B cell (primary cell): ENCODE results near the gene WDR35. TPM values are rescaled to one million over a fixed set of nuclear protein-coding genes. Genes with fewer than 3 reads are reported as not detected.

Source experiments
- ATAC-seq: fragments of 200-7000 bp; cut with Tn5 transposase; one replicate; pipeline ENCODE4 v1.10.0; 2021; ENCODE audit warnings: low read depth, mild to moderate bottlenecking, moderate number of reproducible peaks, moderate library complexity
- CTCF ChIA-PET: fragments of 350-600 bp; sonication (Branson Sonifier 250); formaldehyde crosslinking; loops from one replicate; lab custom pipeline; 2021; ENCODE audit warnings: antibody characterized with exemption, inconsistent platforms; lab: Charles Lee
- POLR2A ChIA-PET: fragments of 350-600 bp; sonication (Branson Sonifier 250); formaldehyde crosslinking; loops from one replicate; lab custom pipeline; 2021; ENCODE audit warnings: antibody characterized with exemption; lab: Charles Lee
- DNase-seq: peaks from one replicate; pipeline ENCODE4 v3.0.0; 2013
- H2AFZ ChIP-seq: 2 replicates; pipeline ENCODE4 v1.6.1; 2012; ENCODE audit warnings: mild to moderate bottlenecking, low read depth, low read length; ENCODE audit not compliant: insufficient read depth, poor library complexity, severe bottlenecking
- H3K27ac ChIP-seq, 2 donors: 1 replicate in 1 of 2; 2 replicates in 1 of 2; pipeline ENCODE4 v1.5.1; 2012 to 2013; ENCODE audit warnings: low read length in 2 of 2, mild to moderate bottlenecking in 2 of 2, moderate library complexity in 1 of 2
- H3K27me3 ChIP-seq, 4 experiments: fragments of 200-600 bp in 1 of 4; sonication (generic) in 1 of 4; replicated peaks in 1 of 4; 1 replicate in 2 of 4; 2 replicates in 2 of 4; pipeline versions ENCODE4 v1.6.1 to v1.7.0; 2013 to 2016; ENCODE audit warnings: low read length in 3 of 4, mild to moderate bottlenecking in 2 of 4, mixed read lengths in 1 of 4, moderate library complexity in 1 of 4; ENCODE audit not compliant: insufficient read depth in 4 of 4, control insufficient read depth in 3 of 4; ENCODE audit errors: control extremely low read depth in 1 of 4
- H3K36me3 ChIP-seq, 2 experiments: replicated peaks in 1 of 2; 1 replicate in 1 of 2; 2 replicates in 1 of 2; pipeline versions ENCODE4 v1.6.1 to v1.7.1; 2013; ENCODE audit warnings: low read length in 1 of 2; ENCODE audit not compliant: insufficient read depth in 2 of 2, control insufficient read depth in 1 of 2; ENCODE audit errors: control extremely low read depth in 1 of 2, extremely low read depth in 1 of 2
- H3K4me1 ChIP-seq, 2 donors: fragments of 200-600 bp in 1 of 2; sonication (generic) in 1 of 2; 1 replicate in 1 of 2; 2 replicates in 1 of 2; pipeline versions ENCODE4 v1.5.1 to v1.6.1; 2013 to 2017; ENCODE audit warnings: low read length in 2 of 2; ENCODE audit not compliant: control insufficient read depth in 2 of 2, insufficient read depth in 2 of 2
- H3K4me2 ChIP-seq: replicated peaks from 2 replicates; pipeline ENCODE3; 2012; ENCODE audit warnings: mild to moderate bottlenecking, low read depth, low read length; ENCODE audit not compliant: poor library complexity, severe bottlenecking
- H3K4me3 ChIP-seq, 5 experiments: fragments of 200-600 bp in 1 of 5; sonication (generic) in 1 of 5; 1 replicate in 3 of 5; 2 replicates in 2 of 5; pipeline versions ENCODE4 v1.5.1 to v1.7.0; 2011 to 2016; ENCODE audit warnings: low read length in 4 of 5, mild to moderate bottlenecking in 4 of 5, low read depth in 2 of 5, control low read depth in 1 of 5, moderate library complexity in 1 of 5; ENCODE audit not compliant: insufficient read depth in 1 of 5; ENCODE audit errors: control extremely low read depth in 1 of 5, extremely low read depth in 1 of 5
- H3K79me2 ChIP-seq: fragments of 200-600 bp; sonication (generic); one replicate; pipeline ENCODE4 v1.6.0; 2016; ENCODE audit warnings: low read length; ENCODE audit not compliant: control insufficient read depth, insufficient read depth
- H3K9ac ChIP-seq: fragments of 200-600 bp; sonication (generic); 2 replicates; pipeline ENCODE4 v1.6.1; 2017; ENCODE audit warnings: mild to moderate bottlenecking, low read length, moderate library complexity
- H3K9me3 ChIP-seq, 3 donors: one replicate each; pipeline versions ENCODE4 v1.6.1 to v1.7.1; 2013; ENCODE audit warnings: low read length in 2 of 3; ENCODE audit not compliant: control insufficient read depth in 2 of 3, insufficient read depth in 1 of 3; ENCODE audit errors: control extremely low read depth in 1 of 3
- H4K20me1 ChIP-seq: 2 replicates; pipeline ENCODE4 v1.6.0; 2012; ENCODE audit warnings: mild to moderate bottlenecking, low read length; ENCODE audit not compliant: insufficient read depth, control insufficient read depth, poor library complexity, severe bottlenecking
- H3K27ac Mint-ChIP-seq: one replicate; pipeline ENCODE4 v1.8.0; 2021; ENCODE audit warnings: mixed read lengths
- H3K27me3 Mint-ChIP-seq: one replicate; pipeline ENCODE4 v1.8.0; 2021; ENCODE audit warnings: mixed read lengths
- H3K4me1 Mint-ChIP-seq: one replicate; pipeline ENCODE4 v1.8.0; 2021; ENCODE audit warnings: mixed read lengths
- H3K4me3 Mint-ChIP-seq: one replicate; pipeline ENCODE4 v1.8.0; 2021; ENCODE audit warnings: mixed read lengths
- H3K9me3 Mint-ChIP-seq: one replicate; pipeline ENCODE4 v1.8.0; 2022; ENCODE audit warnings: mixed read lengths; ENCODE audit not compliant: insufficient read depth
- EZH2 ChIP-seq: IDR thresholded peaks from 2 replicates; pipeline ENCODE4 v1.6.1; 2012; ENCODE audit warnings: borderline replicate concordance, low read depth, mild to moderate bottlenecking, moderate library complexity, low read length; ENCODE audit not compliant: insufficient read depth, poor library complexity, severe bottlenecking
- WGBS: methylation state at CpG from one replicate; pipeline ENCODE4 v1.1.5; 2013; ENCODE audit warnings: missing lambda C conversion rate; ENCODE audit not compliant: insufficient coverage; 5-methylcytosine and 5-hydroxymethylcytosine counted together
- intact Hi-C: fragments of 100-400 bp; cut with micrococcal nuclease; formaldehyde crosslinking; loops from one replicate; pipeline ENCODE4 v1.10.0; 2022
- polyA plus RNA-seq: library from polyadenylated mRNA; depleted of rRNA; stranded (reverse); fragments of >200 nt; gene quantifications from 2 replicates; pipeline ENCODE4 v1.2.3, GENCODE V29; 2012
- total RNA-seq, 2 donors: library from RNA; stranded (reverse); fragments of 120-200 nt in 1 of 2; gene quantifications; 1 replicate in 1 of 2; 2 replicates in 1 of 2; pipeline versions ENCODE4 v1.2.3 to v1.2.4, GENCODE V29; 2013 to 2022
- TF ChIP-seq, protein P1 (sequence below): fragments of 200-600 bp; IDR thresholded peaks from one replicate; pipeline ENCODE4 v1.8.0; 2022; ENCODE audit warnings: antibody characterized with exemption, mild to moderate bottlenecking

The WDR35 gene
- total and polyA plus RNA-seq, 2 donors (not counting 1 experiment from before 2014, with no cell fraction given), result 2.4 to 9.4 TPM

- Histone ChIP-seq H4K20me1 (peaks cover 18% of the 10 kb centered on the region), H3K4me2 (no peak overlapping the region), H2AFZ (no peak overlapping the region), H3K4me3 (no peak overlapping the region), H3K36me3 (peaks cover 0 to 1% of the 10 kb centered on the region in 2 experiments), H3K27ac (no peak overlapping the region), H3K9me3 (no peaks in the 10 kb centered on the region), H3K9ac (no peak overlapping the region), H3K4me1 (peaks cover 19 to 33% of the 10 kb centered on the region in 2 donors), H3K27me3 (no peaks in the 10 kb centered on the region), H3K79me2 (peaks cover 59% of the 10 kb centered on the region)
- ATAC-seq (no peak), DNase-seq (no peak)
- no peak overlapping the region for H3K27ac Mint-ChIP-seq
- H3K27me3 Mint-ChIP-seq, result peaks cover 3% of the 10 kb centered on the region
- WGBS, result 100% methylated on average over 2 of the region's 7 CpGs
- H3K9me3 Mint-ChIP-seq, result no peaks in the 10 kb centered on the region
- no peak for TF ChIP-seq EZH2
- H3K4me1 Mint-ChIP-seq, result peaks cover 55% of the 10 kb centered on the region
- ChIA-PET CTCF (no interaction called here), POLR2A (no interaction called here)
- H3K4me3 Mint-ChIP-seq, result no peak overlapping the region
- intact Hi-C loops, result no loop called here
Observed at GRCh38 chr2:19898592-19899329, 91.1 kb downstream of the WDR35 start.

DNA sequence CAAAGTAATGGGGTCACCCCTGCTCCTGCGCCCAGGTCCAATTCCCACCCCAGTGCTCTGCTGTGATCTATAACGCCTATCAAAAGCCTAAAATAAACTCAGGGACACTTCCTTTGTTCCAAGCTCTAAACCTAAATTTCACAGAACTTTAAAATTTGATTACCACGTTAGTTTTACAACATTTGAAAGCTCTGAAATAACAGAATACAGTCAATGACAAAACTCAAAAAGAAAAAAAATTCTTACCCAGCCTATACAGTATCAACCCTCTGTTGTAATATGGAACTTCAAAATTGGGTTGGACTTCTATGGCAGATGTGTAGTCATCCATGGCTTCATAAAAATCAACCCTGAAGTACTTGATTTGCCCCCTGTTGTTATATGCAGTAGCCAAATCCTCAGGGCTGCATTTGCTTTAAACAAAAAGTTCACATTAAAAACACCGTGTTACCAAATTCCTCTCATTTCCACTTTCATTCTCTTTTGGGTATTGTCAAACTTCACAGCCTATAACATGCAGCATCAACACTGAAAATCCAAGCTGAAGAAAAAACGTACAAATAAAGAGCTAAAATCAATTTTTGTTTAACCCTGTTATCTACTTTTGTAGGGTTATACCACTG lies 92.2 kb downstream of the WDR35 start:
- H3K9me3 ChIP-seq, result no peaks in the 10 kb centered on the region
- H3K9me3 Mint-ChIP-seq, result no peaks in the 10 kb centered on the region
- DNase-seq, result no peak
- no peak overlapping the region for H3K9ac ChIP-seq
- H3K4me2 ChIP-seq, result no peak overlapping the region
- peaks cover 54% of the 10 kb centered on the region for H3K4me1 Mint-ChIP-seq
- H3K27me3 Mint-ChIP-seq, result no peaks in the 10 kb centered on the region
- no peak overlapping the region for H3K27ac ChIP-seq
- H3K4me1 ChIP-seq, result peaks cover 19 to 32% of the 10 kb centered on the region in 2 donors
- no peak for TF ChIP-seq EZH2
- TF ChIP-seq, protein P1, sequence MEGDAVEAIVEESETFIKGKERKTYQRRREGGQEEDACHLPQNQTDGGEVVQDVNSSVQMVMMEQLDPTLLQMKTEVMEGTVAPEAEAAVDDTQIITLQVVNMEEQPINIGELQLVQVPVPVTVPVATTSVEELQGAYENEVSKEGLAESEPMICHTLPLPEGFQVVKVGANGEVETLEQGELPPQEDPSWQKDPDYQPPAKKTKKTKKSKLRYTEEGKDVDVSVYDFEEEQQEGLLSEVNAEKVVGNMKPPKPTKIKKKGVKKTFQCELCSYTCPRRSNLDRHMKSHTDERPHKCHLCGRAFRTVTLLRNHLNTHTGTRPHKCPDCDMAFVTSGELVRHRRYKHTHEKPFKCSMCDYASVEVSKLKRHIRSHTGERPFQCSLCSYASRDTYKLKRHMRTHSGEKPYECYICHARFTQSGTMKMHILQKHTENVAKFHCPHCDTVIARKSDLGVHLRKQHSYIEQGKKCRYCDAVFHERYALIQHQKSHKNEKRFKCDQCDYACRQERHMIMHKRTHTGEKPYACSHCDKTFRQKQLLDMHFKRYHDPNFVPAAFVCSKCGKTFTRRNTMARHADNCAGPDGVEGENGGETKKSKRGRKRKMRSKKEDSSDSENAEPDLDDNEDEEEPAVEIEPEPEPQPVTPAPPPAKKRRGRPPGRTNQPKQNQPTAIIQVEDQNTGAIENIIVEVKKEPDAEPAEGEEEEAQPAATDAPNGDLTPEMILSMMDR, result no peak
- H2AFZ ChIP-seq, result no peak overlapping the region
- H4K20me1 ChIP-seq, result peaks cover 18% of the 10 kb centered on the region
- peaks cover 65% of the 10 kb centered on the region for H3K79me2 ChIP-seq
- CTCF ChIA-PET, result interaction anchor here (0.7 kb wide), 1 partner anchor 12 kb away, joined by 3 read pairs; no protein-coding TSS in a partner anchor
- H3K27ac Mint-ChIP-seq, result no peak overlapping the region
- H3K4me3 ChIP-seq, result no peak overlapping the region
- ATAC-seq, result no peak
- H3K27me3 ChIP-seq, result no peaks in the 10 kb centered on the region
- POLR2A ChIA-PET, result no interaction called here
- H3K4me3 Mint-ChIP-seq, result no peak overlapping the region
- WGBS, result 85% methylated on average over 3 of the region's 5 CpGs
- intact Hi-C loops, result no loop called here
- peaks cover 0 to 1% of the 10 kb centered on the region in 2 experiments for H3K36me3 ChIP-seq
